Esophagus muscularis mucosa (tissue), 3 donors: ENCODE data around the gene GET3.

Experiments used
- POLR2AphosphoS5 ChIP-seq, 2 donors: sonication (generic); formaldehyde crosslinking; IDR thresholded peaks; one replicate each; pipeline ENCODE4 v1.6.1; 2017; ENCODE audit warnings: antibody characterized with exemption in 2 of 2
- TF ChIP-seq, protein P1 (sequence below), 3 experiments: fragments of 200-600 bp in 2 of 3; fragments of 450-650 bp in 1 of 3; sonication (generic) in 2 of 3; IDR thresholded peaks; one replicate each; pipeline ENCODE4 v1.5.1; 2017 to 2019; ENCODE audit warnings: antibody characterized with exemption in 3 of 3, mild to moderate bottlenecking in 2 of 3, moderate library complexity in 1 of 3

- TF ChIP-seq, protein P1, sequence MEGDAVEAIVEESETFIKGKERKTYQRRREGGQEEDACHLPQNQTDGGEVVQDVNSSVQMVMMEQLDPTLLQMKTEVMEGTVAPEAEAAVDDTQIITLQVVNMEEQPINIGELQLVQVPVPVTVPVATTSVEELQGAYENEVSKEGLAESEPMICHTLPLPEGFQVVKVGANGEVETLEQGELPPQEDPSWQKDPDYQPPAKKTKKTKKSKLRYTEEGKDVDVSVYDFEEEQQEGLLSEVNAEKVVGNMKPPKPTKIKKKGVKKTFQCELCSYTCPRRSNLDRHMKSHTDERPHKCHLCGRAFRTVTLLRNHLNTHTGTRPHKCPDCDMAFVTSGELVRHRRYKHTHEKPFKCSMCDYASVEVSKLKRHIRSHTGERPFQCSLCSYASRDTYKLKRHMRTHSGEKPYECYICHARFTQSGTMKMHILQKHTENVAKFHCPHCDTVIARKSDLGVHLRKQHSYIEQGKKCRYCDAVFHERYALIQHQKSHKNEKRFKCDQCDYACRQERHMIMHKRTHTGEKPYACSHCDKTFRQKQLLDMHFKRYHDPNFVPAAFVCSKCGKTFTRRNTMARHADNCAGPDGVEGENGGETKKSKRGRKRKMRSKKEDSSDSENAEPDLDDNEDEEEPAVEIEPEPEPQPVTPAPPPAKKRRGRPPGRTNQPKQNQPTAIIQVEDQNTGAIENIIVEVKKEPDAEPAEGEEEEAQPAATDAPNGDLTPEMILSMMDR (IDR thresholded peaks at IDR 0.05) = no peak
- TF ChIP-seq POLR2AphosphoS5 (IDR thresholded peaks at IDR 0.05) = no peak
Measured at GRCh38 chr19:12788042-12788681, 50.9 kb downstream of the GET3 start.
